HG03354 (cell line): ENCODE measurements around the gene DLGAP3.

ENCODE experiments used
- ATAC-seq: cut with Tn5 transposase; IDR thresholded peaks from one replicate; pipeline ENCODE4 v1.9.1; 2021; ENCODE audit warnings: mild to moderate bottlenecking; ENCODE audit not compliant: unreplicated experiment, poor library complexity, severe bottlenecking

Gene DLGAP3

GRCh38 chr1:34929853-34930701, 627 bp upstream of the DLGAP3 start:
- no peak for ATAC-seq

GRCh38 chr1:34928699-34929496, 552 bp downstream of the DLGAP3 start:
- ATAC-seq = no peak

GRCh38 chr1:34928066-34928696, 1.3 kb downstream of the DLGAP3 start:
- ATAC-seq = no peak

GRCh38 chr1:34927316-34927715, 2.1 kb downstream of the DLGAP3 start:
- ATAC-seq = no peak

- ATAC-seq = no peak
Observed at GRCh38 chr1:34926894-34927293, 2.6 kb downstream of the DLGAP3 start.

- ATAC-seq = no peak
Observed at GRCh38 chr1:34926156-34926555, 3.3 kb downstream of the DLGAP3 start.

GRCh38 chr1:34925730-34926129, 3.7 kb downstream of the DLGAP3 start:
- no peak for ATAC-seq

GRCh38 chr1:34924759-34925555, 4.5 kb downstream of the DLGAP3 start:
- no peak for ATAC-seq

GRCh38 chr1:34923490-34923889, 6.0 kb downstream of the DLGAP3 start:
- no peak for ATAC-seq

GRCh38 chr1:34918977-34919561, 10.4 kb downstream of the DLGAP3 start:
- ATAC-seq = no peak

GRCh38 chr1:34918386-34918976, 11.0 kb downstream of the DLGAP3 start:
- no peak for ATAC-seq

GRCh38 chr1:34917017-34917416, 12.4 kb downstream of the DLGAP3 start:
- no peak for ATAC-seq

GRCh38 chr1:34916104-34916503, 13.3 kb downstream of the DLGAP3 start:
- no peak for ATAC-seq

- ATAC-seq = no peak
Observed at GRCh38 chr1:34915521-34915920, 13.9 kb downstream of the DLGAP3 start.

GRCh38 chr1:34914958-34915357, 14.5 kb downstream of the DLGAP3 start:
- no peak for ATAC-seq

GRCh38 chr1:34911465-34911864, 18.0 kb downstream of the DLGAP3 start:
- ATAC-seq = no peak

GRCh38 chr1:34910425-34910824, 19.0 kb downstream of the DLGAP3 start:
- ATAC-seq = no peak

- ATAC-seq = no peak
Observed at GRCh38 chr1:34908369-34908768, 21.1 kb downstream of the DLGAP3 start.

GRCh38 chr1:34907487-34908090, 21.9 kb downstream of the DLGAP3 start:
- no peak for ATAC-seq
